Fibroblast of lung (primary cell): Measurements from ENCODE around the gene SUSD5.

Experiments
- CTCF ChIP-seq, 2 donors: IDR thresholded peaks in 1 of 2; conservative IDR thresholded peaks in 1 of 2; 1 replicate in 1 of 2; 2 replicates in 1 of 2; pipeline ENCODE4 v1.5.1; 2011 to 2012; ENCODE audit warnings: low read length in 2 of 2, control low read depth in 1 of 2, inconsistent platforms in 1 of 2, low read depth in 1 of 2, mild to moderate bottlenecking in 1 of 2
- EZH2 ChIP-seq: IDR thresholded peaks from 2 replicates; pipeline ENCODE4 v1.5.1; 2012; ENCODE audit warnings: low read length, control low read depth, mild to moderate bottlenecking; ENCODE audit errors: missing control alignments

- no peak for TF ChIP-seq EZH2
- TF ChIP-seq CTCF (conservative IDR thresholded peaks at IDR 0.05 in 1 of 2, IDR thresholded peaks at IDR 0.05 in 1 of 2; ENCODE audit: low read depth in 1 of 2, low read length in 2 of 2), result no peak
Measured at GRCh38 chr3:33187368-33187634, 31.3 kb downstream of the SUSD5 start.
